ENCODE data around the gene RPUSD1.

DNA sequence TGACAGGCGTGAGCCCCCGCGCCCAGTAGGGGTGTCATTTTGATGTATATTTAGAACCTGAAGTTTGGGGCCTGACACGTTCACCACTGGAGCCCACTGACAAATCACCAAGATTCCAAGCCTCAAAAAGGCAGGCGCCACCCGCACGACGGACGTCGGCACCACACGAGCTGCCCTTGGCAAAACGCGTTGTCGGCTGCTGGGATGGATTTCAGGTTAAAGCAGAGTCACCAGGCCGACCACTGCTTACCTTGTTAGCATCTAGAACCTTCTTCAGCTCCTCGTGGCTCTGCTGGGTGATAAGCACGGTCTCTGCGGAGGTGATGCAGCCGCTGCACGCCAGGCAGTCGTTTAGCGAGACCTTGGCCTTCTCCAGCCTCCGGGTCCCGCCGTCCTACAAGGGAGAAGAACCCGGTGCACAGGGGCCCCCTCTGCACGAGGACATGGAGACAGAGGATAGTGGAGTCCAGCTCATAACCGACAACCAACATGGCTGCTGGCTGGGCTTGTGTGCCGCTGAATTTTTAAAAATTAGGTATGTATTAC is 51.2 kb downstream of the RPUSD1 start:
- TF ChIP-seq POLR2AphosphoS5 (IDR thresholded peaks at IDR 0.05) (no peak), EP300 (IDR thresholded peaks at IDR 0.05) (no peak), POLR2A (IDR thresholded peaks at IDR 0.05) (no peak)

All from stomach (tissue), 4 donors.